ENCODE results near the gene PDE4DIP.
"Not testable (repeated sequence)": the region's sequence is repeated elsewhere in the genome, so short reads cannot be mapped to it uniquely, and the experiment has no call there.

PDE4DIP gene

DNA sequence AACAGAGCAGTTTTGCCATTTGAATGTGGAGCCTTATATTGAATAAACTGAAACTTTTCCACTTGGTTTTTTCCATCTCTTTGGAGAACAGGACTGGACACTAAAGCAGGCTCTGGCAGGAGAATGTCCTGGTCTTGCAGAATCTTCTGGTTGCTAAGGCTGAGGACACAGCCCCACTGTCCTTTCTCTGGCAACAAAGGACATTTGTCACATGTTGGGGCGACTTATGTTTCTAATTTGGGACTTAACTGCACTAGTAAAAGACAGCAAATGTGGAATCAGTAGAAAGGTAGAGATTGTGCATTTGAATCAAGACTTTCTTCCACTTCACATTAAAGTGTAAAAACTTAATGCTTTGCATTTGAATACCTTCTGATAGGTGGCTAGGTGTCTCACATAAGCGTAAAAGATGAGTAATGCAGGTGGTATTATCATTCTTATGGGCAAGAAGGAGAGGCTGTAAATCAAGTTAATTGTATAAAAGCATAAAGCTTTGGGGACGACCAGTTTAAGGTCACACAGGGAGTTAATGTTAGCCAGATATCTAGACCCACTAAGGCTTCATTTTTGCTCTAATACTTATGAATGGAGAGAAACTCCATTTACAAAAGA is 74.7 kb downstream of the PDE4DIP start:
- in situ Hi-C loops (cut with MboI; ENCODE audit: low sequenced_read_pairs) = not testable (repeated sequence)

DNA sequence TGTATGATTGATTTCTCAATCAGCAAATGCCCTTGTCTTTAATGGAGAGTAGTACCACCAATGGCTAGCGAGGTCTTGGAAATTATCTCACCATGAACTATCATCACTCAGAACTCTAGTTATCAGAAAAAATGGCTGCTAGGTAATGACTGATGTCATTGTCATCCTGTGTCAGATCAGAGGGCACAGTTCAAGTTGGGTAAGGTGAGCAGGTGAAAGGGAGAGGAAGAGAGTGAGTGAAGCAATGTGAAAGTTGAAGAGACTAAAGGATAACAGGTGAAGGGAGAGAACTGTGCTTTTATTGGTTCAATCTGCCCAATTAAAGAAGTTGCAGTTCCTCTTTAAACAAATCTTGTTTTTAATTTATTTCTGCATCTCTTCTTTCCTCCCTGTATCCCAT is 76.8 kb downstream of the PDE4DIP start:
- in situ Hi-C loops (cut with MboI; ENCODE audit: low sequenced_read_pairs) = not testable (repeated sequence)

DNA sequence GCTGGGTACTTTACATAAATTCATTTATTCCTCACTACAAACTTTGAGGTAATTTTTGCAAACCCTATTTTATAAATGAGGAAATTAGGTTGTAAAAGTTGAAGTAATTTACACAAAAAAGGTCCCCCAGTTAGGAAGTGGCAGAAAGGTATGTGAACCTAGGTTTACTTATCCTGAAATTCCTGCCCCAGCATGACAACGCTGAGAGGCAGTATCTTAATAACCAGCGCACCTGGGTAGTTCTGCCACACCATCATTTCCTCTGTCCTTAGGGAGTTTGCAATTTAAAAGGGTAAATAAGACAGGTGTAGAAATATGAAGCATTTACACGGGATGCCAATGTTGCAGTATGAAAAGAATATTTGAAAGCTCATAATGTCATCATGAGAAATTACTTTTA is 79.6 kb downstream of the PDE4DIP start:
- in situ Hi-C loops (cut with MboI; ENCODE audit: low sequenced_read_pairs) = not testable (repeated sequence)

DNA sequence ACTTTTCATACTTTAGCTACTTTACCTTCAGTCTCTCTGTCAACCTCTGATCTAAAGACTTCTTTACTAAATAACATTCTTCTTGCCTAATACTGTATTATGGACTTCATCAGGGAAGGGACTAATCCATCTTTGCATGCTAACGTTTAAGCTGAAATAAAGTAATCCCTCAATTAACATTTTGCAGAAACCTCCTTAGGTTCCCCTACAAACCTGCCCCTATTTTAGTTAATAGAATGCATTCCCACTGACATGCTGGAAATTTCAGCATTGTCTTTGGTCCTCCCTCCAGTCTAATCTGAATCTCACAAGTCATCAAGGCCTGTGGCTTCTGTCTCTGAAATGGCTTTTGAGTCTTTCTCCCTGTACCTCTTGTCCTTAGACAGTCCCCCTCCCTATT is 83.4 kb downstream of the PDE4DIP start:
- in situ Hi-C loops (cut with MboI; ENCODE audit: low sequenced_read_pairs) = not testable (repeated sequence)

DNA sequence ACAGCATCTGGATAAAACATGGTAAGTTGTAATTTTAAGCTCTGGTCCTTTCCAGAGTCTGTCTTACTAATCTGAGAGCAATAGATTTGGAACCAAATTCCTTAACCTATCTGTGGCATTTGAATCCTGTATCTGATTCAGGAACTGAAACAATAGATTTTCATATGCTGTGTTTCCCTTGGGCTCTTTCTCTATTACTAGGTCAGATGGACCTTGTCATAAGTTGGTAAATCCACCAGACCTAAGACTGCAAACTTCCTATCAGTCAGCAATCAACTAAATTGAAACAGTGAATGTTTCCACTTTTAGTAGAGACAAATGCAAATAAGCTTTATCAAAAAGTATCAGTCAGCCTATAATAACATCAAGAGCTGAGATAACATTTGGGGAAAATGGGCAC is 85.0 kb downstream of the PDE4DIP start:
- in situ Hi-C loops (cut with MboI; ENCODE audit: low sequenced_read_pairs) = not testable (repeated sequence)

DNA sequence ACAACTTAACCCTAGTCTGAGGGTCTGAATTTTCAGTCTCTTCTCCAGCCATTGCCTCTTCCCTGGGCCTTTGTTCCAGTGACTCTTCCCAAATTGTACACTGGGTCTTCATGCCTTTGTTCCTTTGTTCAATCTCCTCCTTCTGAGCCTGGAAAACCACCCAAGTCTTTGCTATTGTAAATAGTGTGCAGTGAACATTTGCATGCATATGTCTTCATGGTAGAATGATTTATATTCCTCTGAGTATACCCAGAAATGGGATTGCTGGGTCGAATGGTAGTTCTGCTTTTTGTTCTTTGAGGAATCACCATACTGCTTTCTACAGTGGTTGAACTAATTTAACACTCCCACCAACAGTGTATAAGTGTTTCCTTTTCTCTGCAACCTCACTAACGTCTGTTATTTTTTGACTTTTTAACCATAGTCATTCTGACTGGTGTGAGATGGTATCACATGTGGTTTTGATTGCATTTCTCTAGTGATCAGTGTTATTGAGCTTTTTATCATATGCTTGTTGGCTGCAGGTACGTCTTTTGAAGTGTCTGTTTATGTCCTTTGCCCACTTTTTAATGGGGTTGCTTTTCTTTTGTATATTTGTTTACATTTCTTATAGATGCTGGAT is 91.3 kb downstream of the PDE4DIP start:
- in situ Hi-C loops (cut with MboI; ENCODE audit: low sequenced_read_pairs) = not testable (repeated sequence)

DNA sequence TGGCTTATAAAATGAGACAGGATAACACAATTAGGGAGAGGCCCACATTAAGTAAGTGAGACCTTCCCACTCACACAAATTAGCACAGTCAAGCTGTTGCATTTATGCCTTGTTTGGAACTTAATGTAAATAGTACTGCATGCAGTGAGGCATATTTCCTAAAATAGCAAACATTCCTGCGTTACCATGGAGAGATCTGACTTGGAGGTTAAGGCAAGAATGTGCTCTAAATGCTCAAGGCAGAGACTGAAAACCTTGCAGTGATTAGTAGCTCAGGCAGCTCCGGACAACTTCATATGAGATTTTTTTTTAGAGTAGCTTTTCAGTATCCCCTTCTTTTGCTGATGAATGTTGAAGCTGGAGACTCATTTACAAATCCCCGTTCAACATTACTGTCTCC is 98.7 kb downstream of the PDE4DIP start:
- in situ Hi-C loops (cut with MboI; ENCODE audit: low sequenced_read_pairs) = not testable (repeated sequence)

DNA sequence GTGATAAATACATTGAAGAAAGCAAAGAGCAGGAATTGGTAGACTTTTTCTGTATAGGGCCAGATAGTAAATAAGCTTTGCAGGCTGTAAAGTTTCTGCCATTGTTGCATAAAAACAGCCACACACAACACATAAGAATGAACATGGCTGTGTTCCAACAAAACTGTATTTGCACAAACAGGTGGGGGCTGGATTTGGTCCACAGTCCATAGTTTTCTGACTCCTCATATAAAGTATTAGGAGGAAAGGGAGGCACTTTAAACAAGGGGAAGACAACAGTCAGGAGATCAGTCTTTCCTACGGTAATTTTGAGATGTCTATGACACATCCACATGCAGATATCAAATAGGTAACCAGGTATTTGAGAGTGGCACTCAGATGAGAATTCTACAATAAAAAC is 100.9 kb downstream of the PDE4DIP start:
- in situ Hi-C loops (cut with MboI; ENCODE audit: low sequenced_read_pairs) = not testable (repeated sequence)

DNA sequence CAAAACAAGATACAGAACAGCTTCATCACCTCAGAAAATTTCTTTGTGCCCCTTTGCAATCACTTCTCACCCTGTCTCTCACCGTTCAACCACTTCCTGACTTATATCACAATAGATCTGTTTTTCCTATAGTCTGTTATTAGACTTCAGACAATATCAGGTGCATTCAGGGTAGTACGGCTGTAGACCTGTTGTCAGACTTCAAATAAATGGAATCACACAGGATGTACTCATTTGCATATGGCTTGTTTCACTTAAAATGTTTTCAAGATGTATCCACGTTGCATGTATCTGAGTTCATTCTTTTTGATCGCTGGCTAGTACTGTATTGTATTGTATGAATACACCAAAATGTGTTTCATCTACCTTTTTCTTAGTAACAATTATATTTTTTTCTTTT is 104.5 kb downstream of the PDE4DIP start:
- in situ Hi-C loops (cut with MboI; ENCODE audit: low sequenced_read_pairs) = not testable (repeated sequence)

DNA sequence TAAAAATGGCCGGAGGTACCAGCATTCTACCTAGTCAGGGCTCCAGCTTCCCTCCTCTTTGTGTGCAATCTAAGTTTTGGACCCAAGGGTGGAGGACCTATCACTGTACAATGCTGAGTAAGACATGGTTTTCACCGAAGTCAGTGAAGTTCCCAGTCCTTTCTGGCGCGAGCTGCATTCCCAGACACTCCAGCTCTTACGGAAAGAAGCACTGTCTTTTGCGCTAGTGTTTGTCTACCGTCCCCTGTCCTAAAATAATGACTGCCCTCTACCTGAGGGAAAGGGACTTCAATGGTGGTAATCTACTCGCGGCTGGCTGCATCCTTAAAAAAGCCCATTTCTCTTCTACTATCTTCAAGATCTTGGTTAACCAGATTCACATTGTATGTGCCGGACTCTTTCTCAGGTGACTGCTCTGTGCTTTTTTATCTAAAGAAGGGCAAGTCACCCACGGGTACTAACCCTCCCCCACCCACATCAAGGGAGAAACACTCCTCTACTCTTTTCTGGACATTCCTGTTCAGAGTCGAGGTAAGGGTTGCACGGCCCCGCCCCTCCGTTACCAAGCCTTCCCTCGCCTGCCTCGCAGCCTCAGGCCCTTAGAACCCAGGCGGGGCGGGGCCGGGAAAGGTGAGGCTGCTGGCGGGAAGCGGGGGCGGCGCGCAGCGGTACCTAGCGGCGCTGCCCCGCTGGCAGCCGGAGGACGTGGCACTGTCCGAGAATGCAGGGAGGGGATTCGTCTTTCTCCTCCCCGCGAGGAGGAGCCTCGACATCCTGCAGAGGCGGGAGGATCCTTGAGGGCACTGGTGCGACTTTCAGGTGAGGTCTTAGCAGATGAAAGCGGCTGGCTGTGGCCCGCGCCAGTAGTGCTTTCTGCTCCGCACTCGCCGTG is 107.4 kb downstream of the PDE4DIP start:
- in situ Hi-C loops (cut with MboI; ENCODE audit: low sequenced_read_pairs) = not testable (repeated sequence)

DNA sequence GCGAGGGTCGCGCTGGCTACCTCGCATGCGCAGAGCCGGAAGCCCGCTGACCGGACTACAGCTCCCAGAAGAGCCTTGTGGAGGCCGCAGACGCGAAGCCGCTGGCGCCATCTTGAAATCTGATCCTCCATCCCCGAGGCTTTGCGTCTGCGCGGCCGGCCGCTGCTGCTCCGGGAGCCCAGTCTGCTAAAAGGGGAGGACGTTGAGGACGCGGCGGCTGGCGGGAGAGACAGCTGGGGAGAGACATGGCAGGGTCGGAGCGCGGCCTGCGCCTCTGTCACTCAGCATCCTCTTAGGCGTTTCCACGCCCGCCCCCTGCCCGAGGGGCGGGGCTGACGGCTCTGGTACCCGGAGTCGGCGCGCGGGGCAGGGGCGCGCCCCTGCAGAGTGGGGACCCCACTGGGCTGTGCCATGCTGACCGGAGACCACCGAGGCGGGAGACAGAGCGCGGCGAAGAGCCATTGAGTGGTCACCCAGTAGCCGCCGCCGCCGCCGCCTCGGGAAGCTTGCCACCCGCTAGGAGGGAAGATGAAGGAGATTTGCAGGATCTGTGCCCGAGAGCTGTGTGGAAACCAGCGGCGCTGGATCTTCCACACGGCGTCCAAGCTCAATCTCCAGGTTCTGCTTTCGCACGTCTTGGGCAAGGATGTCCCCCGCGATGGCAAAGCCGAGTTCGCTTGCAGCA is 108.2 kb downstream of the PDE4DIP start:
- in situ Hi-C loops (cut with MboI; ENCODE audit: low sequenced_read_pairs) = not testable (repeated sequence)

DNA sequence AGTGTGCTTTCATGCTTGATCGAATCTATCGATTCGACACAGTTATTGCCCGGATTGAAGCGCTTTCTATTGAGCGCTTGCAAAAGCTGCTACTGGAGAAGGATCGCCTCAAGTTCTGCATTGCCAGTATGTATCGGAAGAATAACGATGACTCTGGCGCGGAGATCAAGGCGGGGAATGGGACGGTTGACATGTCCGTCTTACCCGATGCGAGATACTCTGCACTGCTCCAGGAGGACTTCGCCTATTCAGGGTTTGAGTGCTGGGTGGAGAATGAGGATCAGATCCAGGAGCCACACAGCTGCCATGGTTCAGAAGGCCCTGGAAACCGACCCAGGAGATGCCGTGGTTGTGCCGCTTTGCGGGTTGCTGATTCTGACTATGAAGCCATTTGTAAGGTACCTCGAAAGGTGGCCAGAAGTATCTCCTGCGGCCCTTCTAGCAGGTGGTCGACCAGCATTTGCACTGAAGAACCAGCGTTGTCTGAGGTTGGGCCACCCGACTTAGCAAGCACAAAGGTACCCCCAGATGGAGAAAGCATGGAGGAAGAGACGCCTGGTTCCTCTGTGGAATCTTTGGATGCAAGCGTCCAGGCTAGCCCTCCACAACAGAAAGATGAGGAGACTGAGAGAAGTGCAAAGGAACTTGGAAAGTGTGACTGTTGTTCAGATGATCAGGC is 108.8 kb downstream of the PDE4DIP start:
- in situ Hi-C loops (cut with MboI; ENCODE audit: low sequenced_read_pairs) = not testable (repeated sequence)

DNA sequence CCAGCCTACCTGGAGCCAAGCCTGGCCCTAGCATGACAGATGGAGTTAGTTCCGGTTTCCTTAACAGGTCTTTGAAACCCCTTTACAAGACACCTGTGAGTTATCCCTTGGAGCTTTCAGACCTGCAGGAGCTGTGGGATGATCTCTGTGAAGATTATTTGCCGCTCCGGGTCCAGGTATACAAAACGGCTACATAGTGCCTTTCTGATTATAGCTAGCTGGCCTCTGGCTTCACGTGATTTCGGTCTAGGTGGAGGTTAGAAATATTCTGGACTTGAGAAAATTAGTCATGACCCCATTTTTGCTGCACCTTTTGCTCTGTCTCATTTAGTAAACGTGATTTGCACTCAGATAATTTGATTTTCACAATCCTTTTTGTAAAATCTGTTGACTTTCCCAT is 109.5 kb downstream of the PDE4DIP start:
- in situ Hi-C loops (cut with MboI; ENCODE audit: low sequenced_read_pairs) = not testable (repeated sequence)

DNA sequence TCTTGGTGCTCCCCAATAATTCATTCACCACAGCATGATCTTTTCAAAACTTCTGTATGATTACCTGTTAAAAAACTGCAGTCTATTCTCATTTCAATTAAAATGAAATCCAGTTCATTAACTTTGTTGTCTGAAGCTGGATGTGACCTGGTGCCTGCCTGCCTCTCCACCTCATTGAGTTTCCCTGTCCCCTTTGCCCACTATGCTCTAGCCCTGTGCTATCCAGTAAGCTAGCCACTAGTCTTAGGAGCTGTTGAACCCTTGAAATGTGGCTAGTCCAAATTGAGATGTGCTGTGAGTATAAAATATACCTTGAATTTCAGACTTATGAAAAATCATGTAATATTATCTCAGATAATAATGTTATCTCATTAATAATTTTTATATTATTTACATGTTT is 114.1 kb downstream of the PDE4DIP start:
- in situ Hi-C loops (cut with MboI; ENCODE audit: low sequenced_read_pairs) = not testable (repeated sequence)

DNA sequence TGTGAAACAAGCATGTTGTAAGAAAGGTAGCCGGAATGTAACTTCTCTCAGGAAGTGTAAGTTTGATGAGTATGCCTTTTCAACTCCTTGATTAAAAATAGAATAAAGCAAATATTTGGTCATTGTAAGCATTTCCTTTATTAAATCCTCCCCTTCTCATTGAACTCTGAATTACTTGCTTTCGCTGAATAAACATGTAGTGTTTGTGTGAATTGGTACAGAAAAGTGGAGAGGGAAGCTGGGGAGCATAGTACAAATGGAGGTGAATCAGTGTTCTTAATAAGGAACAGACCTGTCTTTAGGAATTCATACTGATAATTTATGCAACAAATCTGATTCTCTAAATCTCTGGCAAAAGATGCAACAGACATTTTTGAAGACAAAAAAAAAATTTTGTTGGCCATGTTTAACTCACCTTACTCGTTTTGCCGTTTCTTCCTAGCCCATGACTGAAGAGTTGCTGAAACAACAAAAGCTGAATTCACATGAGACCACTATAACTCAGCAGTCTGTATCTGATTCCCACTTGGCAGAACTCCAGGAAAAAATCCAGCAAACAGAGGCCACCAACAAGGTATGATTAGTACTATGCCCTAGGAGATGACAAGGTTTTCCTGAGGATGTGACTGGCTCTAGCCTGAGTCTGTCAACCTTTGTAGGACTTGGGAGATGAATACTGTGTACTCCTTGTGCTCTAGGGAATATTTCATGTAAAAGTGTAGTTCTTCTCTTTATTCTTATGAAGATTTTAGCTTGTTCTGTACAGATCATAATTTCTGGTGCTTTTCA is 116.2 kb downstream of the PDE4DIP start:
- in situ Hi-C loops (cut with MboI; ENCODE audit: low sequenced_read_pairs) = not testable (repeated sequence)

DNA sequence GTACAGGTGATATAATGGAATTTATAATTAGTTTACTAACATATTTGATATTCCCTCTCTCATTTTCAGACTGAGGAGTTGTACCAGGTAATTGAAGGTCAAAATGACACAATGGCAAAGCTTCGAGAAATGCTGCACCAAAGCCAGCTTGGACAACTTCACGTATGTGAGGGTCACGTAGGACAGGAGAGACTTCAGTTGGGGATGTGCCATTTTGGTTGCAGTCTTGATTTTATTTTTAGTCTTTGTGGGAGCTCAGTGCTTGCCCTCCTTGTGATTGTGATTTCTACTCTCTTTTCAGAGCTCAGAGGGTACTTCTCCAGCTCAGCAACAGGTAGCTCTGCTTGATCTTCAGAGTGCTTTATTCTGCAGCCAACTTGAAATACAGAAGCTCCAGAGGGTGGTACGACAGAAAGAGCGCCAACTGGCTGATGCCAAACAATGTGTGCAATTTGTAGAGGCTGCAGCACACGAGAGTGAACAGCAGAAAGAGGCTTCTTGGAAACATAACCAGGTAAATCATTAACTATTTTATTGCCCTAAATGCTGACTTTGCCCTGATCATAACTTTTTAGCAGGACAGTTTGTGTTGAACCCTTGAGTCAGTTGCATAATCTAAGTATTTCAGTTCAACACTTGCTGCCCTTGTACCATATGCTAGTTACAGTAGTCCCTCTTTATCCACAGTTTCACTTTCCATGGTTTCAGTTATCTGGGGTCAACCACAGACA is 118.1 kb downstream of the PDE4DIP start:
- in situ Hi-C loops (cut with MboI; ENCODE audit: low sequenced_read_pairs) = not testable (repeated sequence)

DNA sequence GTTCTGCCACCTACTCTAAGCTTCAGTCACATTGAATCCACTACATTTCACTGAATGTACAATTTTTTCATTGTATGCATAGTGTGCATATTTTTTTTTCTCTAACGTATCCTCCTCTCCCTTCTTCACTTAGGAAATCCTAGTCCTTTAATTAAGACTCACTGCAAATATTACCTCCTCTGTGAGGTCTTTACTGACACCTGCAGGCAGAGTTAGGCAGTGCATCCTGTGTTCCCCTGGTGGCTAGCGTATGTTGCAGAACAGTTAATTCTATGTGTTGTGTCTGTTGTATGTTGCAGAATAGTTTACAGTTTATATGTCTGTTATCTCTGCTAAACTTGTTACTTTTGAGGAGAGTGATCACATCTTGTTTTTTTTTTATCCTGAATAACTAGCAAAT is 121.9 kb downstream of the PDE4DIP start:
- in situ Hi-C loops (cut with MboI; ENCODE audit: low sequenced_read_pairs) = not testable (repeated sequence)

DNA sequence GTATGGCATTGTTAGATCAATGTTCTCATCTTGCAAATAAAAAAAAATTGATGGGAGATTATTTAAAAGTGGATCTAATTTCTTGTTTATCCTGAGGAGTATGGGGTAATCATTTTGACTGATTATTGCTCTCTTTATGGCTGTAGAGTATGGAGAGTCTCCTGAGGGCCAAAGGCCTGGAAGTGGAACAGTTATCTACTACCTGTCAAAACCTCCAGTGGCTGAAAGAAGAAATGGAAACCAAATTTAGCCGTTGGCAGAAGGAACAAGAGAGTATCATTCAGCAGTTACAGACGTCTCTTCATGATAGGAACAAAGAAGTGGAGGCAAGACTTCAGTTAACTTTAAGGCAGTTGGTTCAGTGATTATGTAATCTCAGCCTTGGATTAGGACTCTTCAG is 123.4 kb downstream of the PDE4DIP start:
- in situ Hi-C loops (cut with MboI; ENCODE audit: low sequenced_read_pairs) = not testable (repeated sequence)

DNA sequence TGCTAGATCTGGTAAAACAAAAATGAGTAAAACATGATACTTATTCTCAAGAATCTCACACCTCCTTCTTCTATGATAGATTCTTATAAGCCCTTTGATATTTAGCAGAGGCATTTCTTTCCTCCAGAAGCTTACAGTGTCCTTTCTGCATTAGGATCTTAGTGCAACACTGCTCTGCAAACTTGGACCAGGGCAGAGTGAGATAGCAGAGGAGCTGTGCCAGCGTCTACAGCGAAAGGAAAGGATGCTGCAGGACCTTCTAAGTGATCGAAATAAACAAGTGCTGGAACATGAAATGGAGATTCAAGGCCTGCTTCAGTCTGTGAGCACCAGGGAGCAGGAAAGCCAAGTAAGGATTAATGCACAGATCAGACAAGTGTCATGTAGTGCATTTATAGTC is 124.5 kb downstream of the PDE4DIP start:
- in situ Hi-C loops (cut with MboI; ENCODE audit: low sequenced_read_pairs) = not testable (repeated sequence)

All from HL-60/S4 (cell line).